H9 (cell line): Measurements from ENCODE around the gene LEFTY1. TPM values are rescaled to one million over a fixed set of nuclear protein-coding genes. Genes with fewer than 3 reads are reported as not detected.

Experiments
- DNase-seq: peaks from one replicate; pipeline ENCODE4 v3.0.0-alpha.2; 2017
- H2AFZ ChIP-seq: one replicate; pipeline ENCODE4 v1.6.1; 2013; ENCODE audit warnings: mild to moderate bottlenecking, low read length, control low read depth, moderate library complexity
- H2AK5ac ChIP-seq: 2 replicates; pipeline ENCODE4 v1.6.1; 2013; ENCODE audit warnings: low read length, control low read depth, mixed read lengths; ENCODE audit not compliant: insufficient read length
- H2BK120ac ChIP-seq: one replicate; pipeline ENCODE4 v1.6.1; 2013; ENCODE audit warnings: low read depth, mild to moderate bottlenecking, low read length, control low read depth, inconsistent platforms; ENCODE audit not compliant: poor library complexity, severe bottlenecking
- H2BK12ac ChIP-seq: 2 replicates; pipeline ENCODE4 v1.6.1; 2013; ENCODE audit warnings: low read length, control low read depth, mixed read lengths, low read depth; ENCODE audit not compliant: insufficient read length
- H2BK15ac ChIP-seq: 2 replicates; pipeline ENCODE4 v1.6.1; 2013; ENCODE audit warnings: low read depth, low read length, control low read depth
- H2BK20ac ChIP-seq: one replicate; pipeline ENCODE4 v1.6.1; 2013; ENCODE audit warnings: low read depth, mild to moderate bottlenecking, low read length, control low read depth, inconsistent platforms; ENCODE audit not compliant: poor library complexity, severe bottlenecking
- H2BK5ac ChIP-seq: 2 replicates; pipeline ENCODE4 v1.6.1; 2013; ENCODE audit warnings: low read length, control low read depth, mixed read lengths; ENCODE audit not compliant: insufficient read length
- H3K14ac ChIP-seq: 2 replicates; pipeline ENCODE4 v1.6.1; 2013; ENCODE audit warnings: low read length, control low read depth; ENCODE audit not compliant: insufficient read depth
- H3K18ac ChIP-seq: 2 replicates; pipeline ENCODE4 v1.6.1; 2013; ENCODE audit warnings: low read depth, mild to moderate bottlenecking, mixed read lengths, low read length, control low read depth; ENCODE audit not compliant: insufficient read length
- H3K23ac ChIP-seq: 2 replicates; pipeline ENCODE4 v1.6.1; 2013; ENCODE audit warnings: low read length, control low read depth, mixed read lengths, low read depth; ENCODE audit not compliant: insufficient read length
- H3K23me2 ChIP-seq: 2 replicates; pipeline ENCODE4 v1.6.1; 2013; ENCODE audit warnings: low read depth, mild to moderate bottlenecking, mixed read lengths, low read length, control low read depth; ENCODE audit not compliant: insufficient read length, poor library complexity, severe bottlenecking
- H3K27ac ChIP-seq: 2 replicates; pipeline ENCODE4 v1.5.1; 2013; ENCODE audit warnings: low read length, control low read depth, mixed read lengths, low read depth; ENCODE audit not compliant: insufficient read length
- H3K27me3 ChIP-seq: 2 replicates; pipeline ENCODE4 v1.6.1; 2013; ENCODE audit warnings: low read length, control low read depth, inconsistent platforms; ENCODE audit not compliant: insufficient read depth
- H3K4ac ChIP-seq: 2 replicates; pipeline ENCODE4 v1.6.1; 2013; ENCODE audit warnings: low read depth, mild to moderate bottlenecking, control low read depth, inconsistent platforms, low read length, moderate library complexity
- H3K4me1 ChIP-seq: 2 replicates; pipeline ENCODE4 v1.6.1; 2013; ENCODE audit warnings: low read length, control low read depth, inconsistent platforms; ENCODE audit not compliant: insufficient read depth
- H3K4me2 ChIP-seq: 2 replicates; pipeline ENCODE4 v1.6.1; 2013; ENCODE audit warnings: low read length, control low read depth, mixed read lengths; ENCODE audit not compliant: insufficient read length, insufficient read depth
- H3K56ac ChIP-seq: 2 replicates; pipeline ENCODE4 v1.6.1; 2013; ENCODE audit warnings: low read depth, mild to moderate bottlenecking, mixed read lengths, low read length, control low read depth; ENCODE audit not compliant: insufficient read length
- H3K79me1 ChIP-seq: 2 replicates; pipeline ENCODE4 v1.6.1; 2013; ENCODE audit warnings: low read depth, mild to moderate bottlenecking, moderate library complexity, low read length, control low read depth, inconsistent platforms; ENCODE audit not compliant: insufficient read depth, poor library complexity, severe bottlenecking
- H3K79me2 ChIP-seq: 2 replicates; pipeline ENCODE4 v1.6.1; 2013; ENCODE audit warnings: low read length, control low read depth, inconsistent platforms; ENCODE audit not compliant: insufficient read depth
- H3K9ac ChIP-seq: 2 replicates; pipeline ENCODE4 v1.6.1; 2013; ENCODE audit warnings: low read length, control low read depth, mixed read lengths; ENCODE audit not compliant: insufficient read length; ENCODE audit errors: extremely low read depth
- H3K9me3 ChIP-seq: one replicate; pipeline ENCODE4 v1.6.1; 2013; ENCODE audit warnings: low read depth, low read length, inconsistent platforms; ENCODE audit not compliant: control insufficient read depth
- H3T11ph ChIP-seq: one replicate; pipeline ENCODE4 v1.6.1; 2013; ENCODE audit warnings: mild to moderate bottlenecking, low read length, control low read depth, inconsistent platforms
- H4K20me1 ChIP-seq: one replicate; pipeline ENCODE4 v1.6.1; 2013; ENCODE audit not compliant: control insufficient read depth, insufficient read length, insufficient read depth
- H4K5ac ChIP-seq: 2 replicates; pipeline ENCODE4 v1.6.1; 2013; ENCODE audit warnings: low read depth, mild to moderate bottlenecking, mixed read lengths, low read length, control low read depth; ENCODE audit not compliant: insufficient read length
- H4K8ac ChIP-seq: replicated peaks from 2 replicates; pipeline ENCODE4 v1.6.1; 2013; ENCODE audit warnings: low read length, control low read depth, mixed read lengths, low read depth; ENCODE audit not compliant: insufficient read length
- H4K91ac ChIP-seq: 2 replicates; pipeline ENCODE4 v1.6.1; 2013; ENCODE audit warnings: low read depth, mild to moderate bottlenecking, moderate library complexity, mixed read lengths, low read length, control low read depth; ENCODE audit not compliant: insufficient read length
- H3K27ac Mint-ChIP-seq, 3 experiments: 2 replicates in 2 of 3; 3 replicates in 1 of 3; pipeline ENCODE4 v1.8.0; 2020 to 2021; ENCODE audit warnings: mixed read lengths in 3 of 3, mild to moderate bottlenecking in 1 of 3, moderate library complexity in 1 of 3
- H3K27me3 Mint-ChIP-seq: 2 replicates; pipeline ENCODE4 v1.8.0; 2021; ENCODE audit warnings: low read depth, mild to moderate bottlenecking, moderate library complexity, mixed read lengths
- H3K36me3 Mint-ChIP-seq, 3 experiments: 2 replicates in 2 of 3; 3 replicates in 1 of 3; pipeline ENCODE4 v1.8.0; 2020 to 2021; ENCODE audit warnings: low read depth in 3 of 3, mixed read lengths in 3 of 3; ENCODE audit not compliant: insufficient read depth in 1 of 3
- H3K4me1 Mint-ChIP-seq, 2 experiments: 2 replicates each; pipeline ENCODE4 v1.8.0; 2020; ENCODE audit warnings: mixed read lengths in 2 of 2
- H3K4me3 Mint-ChIP-seq, 2 experiments: 2 replicates in 1 of 2; 3 replicates in 1 of 2; pipeline ENCODE4 v1.8.0; 2020 to 2021; ENCODE audit warnings: mild to moderate bottlenecking in 2 of 2, mixed read lengths in 2 of 2, moderate library complexity in 1 of 2
- H3K9me3 Mint-ChIP-seq, 2 experiments: 2 replicates in 1 of 2; 3 replicates in 1 of 2; pipeline ENCODE4 v1.8.0; 2020; ENCODE audit warnings: mild to moderate bottlenecking in 2 of 2, mixed read lengths in 2 of 2, moderate library complexity in 1 of 2
- CTCF ChIP-seq: fragments of 200-600 bp; sonication (generic); conservative IDR thresholded peaks from 3 replicates; pipeline ENCODE4 v1.8.0; 2021; ENCODE audit warnings: antibody characterized with exemption, mild to moderate bottlenecking
- WGBS: extraction: QIAGEN DNeasy Blood & Tissue Kit; methylation state at CpG from one replicate; pipeline ENCODE4 v1.1.7; 2013; ENCODE audit warnings: missing lambda C conversion rate, low lambda C conversion rate, mixed read lengths; ENCODE audit not compliant: insufficient read length; ENCODE audit errors: extremely low coverage; 5-methylcytosine and 5-hydroxymethylcytosine counted together
- total RNA-seq: library from RNA; stranded (reverse); gene quantifications from 2 replicates; pipeline ENCODE4 v1.2.1, GENCODE V29; 2021

LEFTY1 gene
- total RNA-seq, 1 experiment from 2014 or later: 107 TPM

DNA sequence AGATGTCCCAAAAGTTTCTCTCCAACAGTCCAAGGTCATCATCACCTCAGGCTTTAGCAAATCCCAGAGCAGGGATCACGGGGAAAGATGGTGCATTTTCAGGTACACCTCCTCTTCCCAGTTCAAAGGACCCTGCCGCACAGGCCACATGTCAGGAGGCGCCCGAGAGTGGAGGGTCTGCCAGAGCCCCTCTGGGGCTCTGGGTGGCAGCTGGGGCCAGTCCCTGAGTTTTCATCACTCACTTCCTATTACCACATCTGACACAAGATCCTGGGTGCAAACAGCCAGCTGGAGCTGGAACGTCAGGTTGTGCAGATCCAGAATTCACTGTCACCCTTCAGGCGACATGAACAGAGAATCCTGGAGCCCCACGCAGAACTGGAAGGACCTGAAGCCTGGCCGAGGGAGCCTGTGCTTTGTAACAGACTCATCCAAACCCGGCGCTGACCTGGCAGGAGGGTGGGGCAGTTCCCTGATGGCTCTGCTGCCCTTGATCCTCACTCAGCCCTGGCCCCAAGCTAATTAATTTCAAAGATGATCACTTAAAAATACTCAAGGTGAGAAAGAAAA is 15.6 kb downstream of the LEFTY1 start:
- no peaks in the 10 kb centered on the region for H3K9me3 Mint-ChIP-seq
- H3T11ph ChIP-seq: no peak overlapping the region
- no peaks in the 10 kb centered on the region for H3K79me1 ChIP-seq
- H4K8ac ChIP-seq: no peak overlapping the region
- H3K23me2 ChIP-seq: no peaks in the 10 kb centered on the region
- H2BK15ac ChIP-seq: no peak overlapping the region
- no peaks in the 10 kb centered on the region for H3K27me3 ChIP-seq
- no peak overlapping the region for H3K9ac ChIP-seq
- no peak overlapping the region for H2BK20ac ChIP-seq
- peaks cover 37 to 83% (median 51%) of the 10 kb centered on the region in 3 experiments; a peak in 6 of 7 replicates for H3K36me3 Mint-ChIP-seq
- H2AFZ ChIP-seq: no peak overlapping the region
- H4K91ac ChIP-seq: no peak overlapping the region
- TF ChIP-seq CTCF: no peak
- no peak overlapping the region for H3K18ac ChIP-seq
- no peak overlapping the region for H2BK120ac ChIP-seq
- H3K4me2 ChIP-seq: no peak overlapping the region
- H3K4ac ChIP-seq: no peak overlapping the region
- H2BK12ac ChIP-seq: no peak overlapping the region
- H3K14ac ChIP-seq: no peak overlapping the region
- H3K4me1 ChIP-seq: no peaks in the 10 kb centered on the region; the same call in 1 of the 2 replicates
- peak overlapping the region; percentile 3 to 51 (median 7); a peak in 2 of 7 replicates for H3K27ac Mint-ChIP-seq
- no peak overlapping the region for H3K27ac ChIP-seq
- no peaks in the 10 kb centered on the region for H4K20me1 ChIP-seq
- no peak overlapping the region for H3K23ac ChIP-seq
- no peaks in the 10 kb centered on the region; the same call in 1 of the 2 replicates for H3K79me2 ChIP-seq
- no peak overlapping the region for H2BK5ac ChIP-seq
- no peaks in the 10 kb centered on the region for H3K27me3 Mint-ChIP-seq
- H3K4me1 Mint-ChIP-seq: peaks cover 24 to 35% of the 10 kb centered on the region in 2 experiments
- no peak overlapping the region for H2AK5ac ChIP-seq
- no peak overlapping the region for H3K56ac ChIP-seq
- no peak overlapping the region for H3K4me3 Mint-ChIP-seq
- H3K9me3 ChIP-seq: no peaks in the 10 kb centered on the region
- DNase-seq: no peak
- no CpG with 5 or more reads among the region's 10 CpGs for WGBS
- H4K5ac ChIP-seq: no peak overlapping the region
